Keratinocyte (primary cell): ENCODE measurements around the gene ENTPD5. TPM values are rescaled to one million over a fixed set of nuclear protein-coding genes. Genes with fewer than 3 reads are reported as not detected.

Source experiments
- DNase-seq: peaks from one replicate; pipeline ENCODE4 v3.0.0-alpha.2; 2011; ENCODE audit warnings: low read depth, missing footprints, low spot score
- FAIRE-seq: peaks from 2 replicates; lab custom pipeline; 2011; peaks lifted over from hg19 to GRCh38; lab: Jason Lieb, UNC
- H2AFZ ChIP-seq: 2 replicates; pipeline ENCODE4 v1.6.0; 2012; ENCODE audit warnings: low read length, control low read depth, inconsistent platforms; ENCODE audit not compliant: control insufficient read depth
- H3K27ac ChIP-seq: 2 replicates; pipeline ENCODE4 v1.5.1; 2011; ENCODE audit warnings: low read length; ENCODE audit not compliant: control insufficient read depth, insufficient read depth
- H3K27me3 ChIP-seq: 3 replicates; pipeline ENCODE4 v1.6.0; 2011; ENCODE audit warnings: low read length; ENCODE audit not compliant: control insufficient read depth, insufficient read depth; ENCODE audit errors: extremely low read depth
- H3K36me3 ChIP-seq, 2 experiments: 2 replicates in 1 of 2; 3 replicates in 1 of 2; pipeline ENCODE4 v1.5.1; 2011; ENCODE audit warnings: low read length in 2 of 2, mild to moderate bottlenecking in 1 of 2; ENCODE audit not compliant: control insufficient read depth in 2 of 2, insufficient read depth in 2 of 2; ENCODE audit errors: extremely low read depth in 1 of 2
- H3K4me1 ChIP-seq: 3 replicates; pipeline ENCODE4 v1.5.1; 2011; ENCODE audit warnings: low read length; ENCODE audit not compliant: control insufficient read depth, insufficient read depth; ENCODE audit errors: extremely low read depth
- H3K4me2 ChIP-seq: 3 replicates; pipeline ENCODE4 v1.6.0; 2011; ENCODE audit warnings: low read depth, low read length; ENCODE audit not compliant: control insufficient read depth, insufficient read depth; ENCODE audit errors: extremely low read depth
- H3K4me3 ChIP-seq, 3 experiments: fragments of 200-600 bp in 1 of 3; sonication (generic) in 1 of 3; 2 replicates in 2 of 3; 3 replicates in 1 of 3; pipeline ENCODE4 v1.5.1; 2011 to 2016; ENCODE audit warnings: low read length in 3 of 3, mild to moderate bottlenecking in 3 of 3, control low read depth in 2 of 3, inconsistent platforms in 1 of 3, low read depth in 1 of 3, mixed read lengths in 1 of 3, mixed run types in 1 of 3, moderate library complexity in 1 of 3; ENCODE audit not compliant: control insufficient read depth in 2 of 3, insufficient read depth in 2 of 3; ENCODE audit errors: extremely low read depth in 1 of 3
- H3K79me2 ChIP-seq: 2 replicates; pipeline ENCODE4 v1.6.0; 2012; ENCODE audit warnings: low read length; ENCODE audit not compliant: control insufficient read depth, insufficient read depth
- H3K9ac ChIP-seq: 3 replicates; pipeline ENCODE4 v1.6.0; 2011; ENCODE audit warnings: low read length; ENCODE audit not compliant: control insufficient read depth, insufficient read depth; ENCODE audit errors: extremely low read depth
- H3K9me1 ChIP-seq: 3 replicates; pipeline ENCODE4 v1.6.0; 2011; ENCODE audit warnings: low read length; ENCODE audit not compliant: control insufficient read depth, insufficient read depth; ENCODE audit errors: extremely low read depth
- H3K9me3 ChIP-seq: 2 replicates; pipeline ENCODE4 v1.5.1; 2012; ENCODE audit warnings: low read depth, low read length; ENCODE audit not compliant: control insufficient read depth
- H4K20me1 ChIP-seq: 3 replicates; pipeline ENCODE4 v1.6.0; 2011; ENCODE audit warnings: low read length; ENCODE audit not compliant: control insufficient read depth, insufficient read depth; ENCODE audit errors: extremely low read depth
- EZH2 ChIP-seq: IDR thresholded peaks from one replicate; pipeline ENCODE4 v1.6.1; 2012; ENCODE audit warnings: inconsistent platforms, mild to moderate bottlenecking, low read length, moderate library complexity
- dilution Hi-C: fragments of 300-500 bp; cut with MboI; formaldehyde crosslinking; loops from one replicate; pipeline ENCODE4 v1.7.0; 2020; ENCODE audit warnings: low sequenced_read_pairs; ENCODE audit not compliant: extremely low pct_ligation_motif_present
- polyA plus RNA-seq, 5 experiments: library from polyadenylated mRNA; depleted of rRNA in 3 of 5; stranded (reverse) in 3 of 5; stranded (forward) in 1 of 5; unstranded in 1 of 5; fragments of >200 nt; gene quantifications; 1 replicate in 1 of 5; 2 replicates in 3 of 5; 3 replicates in 1 of 5; pipeline versions ENCODE4 v1.2.1 to v1.2.3, GENCODE V29; 2011 to 2012; ENCODE audit warnings: missing spikeins in 2 of 5, low read depth in 1 of 5, low replicate concordance in 1 of 5
- TF ChIP-seq, protein P1 (sequence below), 3 experiments: IDR thresholded peaks in 1 of 3; conservative IDR thresholded peaks in 1 of 3; optimal IDR thresholded peaks in 1 of 3; 2 replicates in 2 of 3; 3 replicates in 1 of 3; pipeline versions ENCODE3 to v1.5.1; 2011; ENCODE audit warnings: low read length in 3 of 3, mild to moderate bottlenecking in 3 of 3, moderate library complexity in 2 of 3, control low read depth in 1 of 3, inconsistent platforms in 1 of 3; ENCODE audit not compliant: insufficient read depth in 2 of 3; ENCODE audit errors: extremely low read depth in 1 of 3

ENTPD5 gene
- polyA plus RNA-seq, 1 donor (not counting 4 experiments of a cell fraction or from before 2014, with no cell fraction given), result 10.5 TPM

DNA sequence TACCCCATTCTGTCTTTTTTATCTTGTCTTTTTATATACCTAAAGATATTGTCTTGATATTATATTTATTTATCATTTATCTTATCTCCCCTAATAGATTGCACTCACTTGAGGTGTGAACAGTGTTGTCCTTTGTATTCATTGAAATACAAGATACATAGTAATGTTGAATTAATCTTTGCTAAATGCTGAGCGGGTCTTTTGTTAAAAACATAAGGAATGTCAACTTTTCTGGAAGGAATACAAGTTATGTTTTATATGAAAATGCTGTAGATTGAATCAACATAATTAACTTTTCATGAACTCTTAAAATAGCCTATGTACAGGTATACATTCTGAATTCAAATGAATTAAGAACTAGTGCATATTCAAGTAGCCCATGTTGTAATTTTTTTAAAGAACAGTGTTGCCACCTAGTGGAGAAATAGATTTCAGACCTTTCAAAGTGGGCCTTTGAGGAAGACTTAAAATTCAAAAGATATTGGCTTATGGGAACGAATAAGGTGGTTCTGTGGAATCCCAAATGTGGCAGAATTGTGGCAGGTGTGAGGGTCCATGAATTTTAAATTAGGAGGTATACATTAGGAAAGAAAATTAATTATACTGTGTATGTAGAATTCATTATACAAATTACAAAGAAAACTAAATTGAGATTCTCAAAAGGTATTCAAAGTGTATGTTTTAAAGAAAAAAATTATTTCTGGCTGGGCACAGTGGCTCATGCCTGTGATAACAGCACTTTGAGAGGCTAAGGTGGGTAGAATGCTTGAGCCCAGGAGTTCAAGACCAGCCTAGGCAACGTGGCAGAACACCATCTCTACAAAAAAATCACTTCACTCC, 19.2 kb upstream of the ENTPD5 start:
- DNase-seq, result peak; percentile 33
- Histone ChIP-seq H3K79me2 (no peaks in the 10 kb centered on the region), H2AFZ (no peak overlapping the region)

DNA sequence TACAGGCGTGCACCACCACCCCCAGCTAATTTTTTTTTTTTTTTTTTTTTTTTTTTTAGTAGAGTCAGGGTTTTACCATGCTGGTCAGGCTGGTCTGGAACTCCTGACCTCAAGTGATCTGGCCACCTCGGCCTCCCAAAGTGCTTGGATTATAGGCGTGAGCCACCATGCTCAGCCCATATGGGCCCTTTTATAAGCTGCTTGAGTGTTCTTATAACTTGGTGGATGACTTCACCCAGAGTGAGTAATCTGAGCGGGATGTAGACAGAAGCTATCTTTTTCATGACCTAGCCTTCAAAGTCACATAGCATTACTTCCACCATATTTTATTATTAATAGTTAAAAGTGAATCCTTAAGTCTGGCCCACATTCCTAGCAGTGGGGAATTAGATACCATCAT, 16.5 kb upstream of the ENTPD5 start:
- Histone ChIP-seq H3K79me2 (no peaks in the 10 kb centered on the region), H3K9ac (no peak overlapping the region), H3K4me1 (no peaks in the 10 kb centered on the region), H3K4me3 (no peak overlapping the region), H3K9me3 (no peaks in the 10 kb centered on the region), H3K36me3 (no peaks in the 10 kb centered on the region), H3K27me3 (no peaks in the 10 kb centered on the region), H3K27ac (no peak overlapping the region), H3K4me2 (no peak overlapping the region), H2AFZ (no peak overlapping the region), H4K20me1 (no peaks in the 10 kb centered on the region), H3K9me1 (no peaks in the 10 kb centered on the region)
- no peak for TF ChIP-seq EZH2
- TF ChIP-seq, protein P1, sequence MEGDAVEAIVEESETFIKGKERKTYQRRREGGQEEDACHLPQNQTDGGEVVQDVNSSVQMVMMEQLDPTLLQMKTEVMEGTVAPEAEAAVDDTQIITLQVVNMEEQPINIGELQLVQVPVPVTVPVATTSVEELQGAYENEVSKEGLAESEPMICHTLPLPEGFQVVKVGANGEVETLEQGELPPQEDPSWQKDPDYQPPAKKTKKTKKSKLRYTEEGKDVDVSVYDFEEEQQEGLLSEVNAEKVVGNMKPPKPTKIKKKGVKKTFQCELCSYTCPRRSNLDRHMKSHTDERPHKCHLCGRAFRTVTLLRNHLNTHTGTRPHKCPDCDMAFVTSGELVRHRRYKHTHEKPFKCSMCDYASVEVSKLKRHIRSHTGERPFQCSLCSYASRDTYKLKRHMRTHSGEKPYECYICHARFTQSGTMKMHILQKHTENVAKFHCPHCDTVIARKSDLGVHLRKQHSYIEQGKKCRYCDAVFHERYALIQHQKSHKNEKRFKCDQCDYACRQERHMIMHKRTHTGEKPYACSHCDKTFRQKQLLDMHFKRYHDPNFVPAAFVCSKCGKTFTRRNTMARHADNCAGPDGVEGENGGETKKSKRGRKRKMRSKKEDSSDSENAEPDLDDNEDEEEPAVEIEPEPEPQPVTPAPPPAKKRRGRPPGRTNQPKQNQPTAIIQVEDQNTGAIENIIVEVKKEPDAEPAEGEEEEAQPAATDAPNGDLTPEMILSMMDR (optimal IDR thresholded peaks at IDR 0.05 in 1 of 3, IDR thresholded peaks at IDR 0.05 in 1 of 3, conservative IDR thresholded peaks at IDR 0.05 in 1 of 3; ENCODE audit: extremely low read depth in 1 of 3, insufficient read depth in 2 of 3, low read length in 3 of 3), result no peak
- DNase-seq (no peak), FAIRE-seq (no peak)
- dilution Hi-C loops, result no loop called here

More for the DNA sequence above, 19.2 kb upstream of the ENTPD5 start:
- TF ChIP-seq EZH2, result no peak
- TF ChIP-seq, protein P1 (optimal IDR thresholded peaks at IDR 0.05 in 1 of 3, IDR thresholded peaks at IDR 0.05 in 1 of 3, conservative IDR thresholded peaks at IDR 0.05 in 1 of 3; ENCODE audit: extremely low read depth in 1 of 3, insufficient read depth in 2 of 3, low read length in 3 of 3), result peak in 2 of 3 experiments; percentile 29 to 51
- no peaks in the 10 kb centered on the region for H3K4me1 ChIP-seq
- H3K27ac ChIP-seq, result no peak overlapping the region
- no peak overlapping the region for H3K4me2 ChIP-seq
- no peak for FAIRE-seq
- H3K27me3 ChIP-seq, result no peaks in the 10 kb centered on the region
- H3K9ac ChIP-seq, result no peak overlapping the region
- H3K9me1 ChIP-seq, result no peaks in the 10 kb centered on the region
- no peaks in the 10 kb centered on the region for H3K9me3 ChIP-seq
- no peak overlapping the region for H3K4me3 ChIP-seq
- H4K20me1 ChIP-seq, result no peaks in the 10 kb centered on the region
- H3K36me3 ChIP-seq, result no peaks in the 10 kb centered on the region
- dilution Hi-C loops, result no loop called here
